ENCODE measurements around the gene C1QTNF8. TPM values are rescaled to one million over a fixed set of nuclear protein-coding genes. Genes with fewer than 3 reads are reported as not detected.

Gene C1QTNF8
- total RNA-seq, 1 experiment from 2014 or later: 0.39 TPM

DNA sequence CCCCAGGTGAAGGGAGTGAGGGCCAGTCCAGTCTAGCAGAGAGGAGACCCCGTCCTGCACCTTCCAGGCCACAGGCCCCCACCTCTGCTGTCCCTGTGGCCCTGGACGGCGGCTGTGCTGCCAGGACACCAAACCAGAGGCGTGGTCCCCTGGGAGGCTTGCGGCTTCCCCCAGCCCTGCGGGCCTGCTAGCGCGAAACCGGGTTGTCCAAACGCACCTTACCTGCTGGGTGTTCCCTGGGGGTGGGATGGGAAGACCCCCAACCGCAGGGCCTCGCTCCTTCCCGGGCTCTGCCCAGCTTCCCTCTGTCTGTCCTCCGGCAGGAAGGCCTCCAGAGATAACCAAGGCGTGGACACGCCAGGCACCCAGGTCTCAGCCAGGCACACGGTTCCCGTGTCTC, 37.2 kb upstream of the C1QTNF8 start:
- CTCF ChIA-PET: no interaction called here
- no peak overlapping the region for H3K4me3 ChIP-seq (ENCODE audit: low read depth in 2 of 2, low read length in 2 of 2)
- 0 out of 2 replicates have a peak, but pooled peaks have one; percentile 43 for ATAC-seq
- intact Hi-C loops (cut with micrococcal nuclease; ENCODE audit: unreplicated experiment) (no loop called here), in situ Hi-C loops (cut with HindIII; ENCODE audit: low pct_unique_long_range_greater_than_20kb, low sequenced_read_pairs) (no loop called here)
- no peaks in the 10 kb centered on the region for H3K9me3 ChIP-seq (ENCODE audit: control insufficient read depth, insufficient read depth, low read depth, low read length)
- DNase-seq (ENCODE audit: low read depth, low spot score): no peak
- H3K27me3 ChIP-seq (ENCODE audit: control insufficient read depth, insufficient read depth, low read length): no peaks in the 10 kb centered on the region
- POLR2A ChIA-PET: no interaction called here
- H3K4me1 ChIP-seq (ENCODE audit: control insufficient read depth, insufficient read depth, low read length): peaks cover 11% of the 10 kb centered on the region
- no peaks in the 10 kb centered on the region for H3K36me3 ChIP-seq (ENCODE audit: control insufficient read depth, insufficient read depth, low read length)
- TF ChIP-seq, protein P1, sequence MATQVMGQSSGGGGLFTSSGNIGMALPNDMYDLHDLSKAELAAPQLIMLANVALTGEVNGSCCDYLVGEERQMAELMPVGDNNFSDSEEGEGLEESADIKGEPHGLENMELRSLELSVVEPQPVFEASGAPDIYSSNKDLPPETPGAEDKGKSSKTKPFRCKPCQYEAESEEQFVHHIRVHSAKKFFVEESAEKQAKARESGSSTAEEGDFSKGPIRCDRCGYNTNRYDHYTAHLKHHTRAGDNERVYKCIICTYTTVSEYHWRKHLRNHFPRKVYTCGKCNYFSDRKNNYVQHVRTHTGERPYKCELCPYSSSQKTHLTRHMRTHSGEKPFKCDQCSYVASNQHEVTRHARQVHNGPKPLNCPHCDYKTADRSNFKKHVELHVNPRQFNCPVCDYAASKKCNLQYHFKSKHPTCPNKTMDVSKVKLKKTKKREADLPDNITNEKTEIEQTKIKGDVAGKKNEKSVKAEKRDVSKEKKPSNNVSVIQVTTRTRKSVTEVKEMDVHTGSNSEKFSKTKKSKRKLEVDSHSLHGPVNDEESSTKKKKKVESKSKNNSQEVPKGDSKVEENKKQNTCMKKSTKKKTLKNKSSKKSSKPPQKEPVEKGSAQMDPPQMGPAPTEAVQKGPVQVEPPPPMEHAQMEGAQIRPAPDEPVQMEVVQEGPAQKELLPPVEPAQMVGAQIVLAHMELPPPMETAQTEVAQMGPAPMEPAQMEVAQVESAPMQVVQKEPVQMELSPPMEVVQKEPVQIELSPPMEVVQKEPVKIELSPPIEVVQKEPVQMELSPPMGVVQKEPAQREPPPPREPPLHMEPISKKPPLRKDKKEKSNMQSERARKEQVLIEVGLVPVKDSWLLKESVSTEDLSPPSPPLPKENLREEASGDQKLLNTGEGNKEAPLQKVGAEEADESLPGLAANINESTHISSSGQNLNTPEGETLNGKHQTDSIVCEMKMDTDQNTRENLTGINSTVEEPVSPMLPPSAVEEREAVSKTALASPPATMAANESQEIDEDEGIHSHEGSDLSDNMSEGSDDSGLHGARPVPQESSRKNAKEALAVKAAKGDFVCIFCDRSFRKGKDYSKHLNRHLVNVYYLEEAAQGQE (IDR thresholded peaks at IDR 0.05; ENCODE audit: insufficient read depth in 1 of 2, low read depth in 2 of 2, low read length in 1 of 2): no peak
- TF ChIP-seq TCF7L2 (IDR thresholded peaks at IDR 0.05; ENCODE audit: low read depth, low read length): no peak
- TF ChIP-seq, protein P2, sequence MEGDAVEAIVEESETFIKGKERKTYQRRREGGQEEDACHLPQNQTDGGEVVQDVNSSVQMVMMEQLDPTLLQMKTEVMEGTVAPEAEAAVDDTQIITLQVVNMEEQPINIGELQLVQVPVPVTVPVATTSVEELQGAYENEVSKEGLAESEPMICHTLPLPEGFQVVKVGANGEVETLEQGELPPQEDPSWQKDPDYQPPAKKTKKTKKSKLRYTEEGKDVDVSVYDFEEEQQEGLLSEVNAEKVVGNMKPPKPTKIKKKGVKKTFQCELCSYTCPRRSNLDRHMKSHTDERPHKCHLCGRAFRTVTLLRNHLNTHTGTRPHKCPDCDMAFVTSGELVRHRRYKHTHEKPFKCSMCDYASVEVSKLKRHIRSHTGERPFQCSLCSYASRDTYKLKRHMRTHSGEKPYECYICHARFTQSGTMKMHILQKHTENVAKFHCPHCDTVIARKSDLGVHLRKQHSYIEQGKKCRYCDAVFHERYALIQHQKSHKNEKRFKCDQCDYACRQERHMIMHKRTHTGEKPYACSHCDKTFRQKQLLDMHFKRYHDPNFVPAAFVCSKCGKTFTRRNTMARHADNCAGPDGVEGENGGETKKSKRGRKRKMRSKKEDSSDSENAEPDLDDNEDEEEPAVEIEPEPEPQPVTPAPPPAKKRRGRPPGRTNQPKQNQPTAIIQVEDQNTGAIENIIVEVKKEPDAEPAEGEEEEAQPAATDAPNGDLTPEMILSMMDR (IDR thresholded peaks at IDR 0.05): no peak
- TF ChIP-seq POLR2AphosphoS5 (IDR thresholded peaks at IDR 0.05; ENCODE audit: low read depth, low read length): no peak
- TF ChIP-seq SIN3A (IDR thresholded peaks at IDR 0.05; ENCODE audit: borderline replicate concordance, insufficient read depth, low read depth, low read length): no peak
- no peak overlapping the region for H3K27ac ChIP-seq (ENCODE audit: low read length)
- no TSS peak for BruUV-seq (replicated peaks)

DNA sequence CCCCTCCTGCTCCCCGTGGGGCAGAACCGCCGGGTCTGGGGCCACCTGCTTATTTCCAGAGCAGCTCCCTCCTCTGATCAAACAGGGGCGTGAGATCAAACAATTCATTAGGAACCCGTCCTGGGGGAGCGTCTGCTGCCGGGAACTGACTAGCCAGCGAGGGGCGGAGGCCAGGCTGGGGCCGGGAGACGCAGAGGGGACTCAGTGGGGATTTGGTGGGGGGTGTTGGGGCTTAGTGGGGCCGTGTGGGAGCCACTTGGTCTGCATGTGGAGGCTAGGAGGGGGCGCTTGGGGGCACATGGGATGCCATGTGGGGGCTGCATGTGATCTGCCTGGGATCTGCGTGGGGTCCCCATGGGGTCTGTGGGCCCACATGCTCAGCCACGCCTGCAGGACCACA, 36.4 kb upstream of the C1QTNF8 start:
- in situ Hi-C loops (cut with HindIII; ENCODE audit: low pct_unique_long_range_greater_than_20kb, low sequenced_read_pairs): no loop called here
- H3K4me3 ChIP-seq (ENCODE audit: low read depth in 2 of 2, low read length in 2 of 2): no peak overlapping the region
- BruUV-seq (replicated peaks): no TSS peak
- TF ChIP-seq TCF7L2 (IDR thresholded peaks at IDR 0.05; ENCODE audit: low read depth, low read length) (no peak), SIN3A (IDR thresholded peaks at IDR 0.05; ENCODE audit: borderline replicate concordance, insufficient read depth, low read depth, low read length) (no peak)
- TF ChIP-seq, protein P1 (IDR thresholded peaks at IDR 0.05; ENCODE audit: insufficient read depth in 1 of 2, low read depth in 2 of 2, low read length in 1 of 2): no peak
- ChIA-PET CTCF (interaction anchor here (0.6 kb wide), 1 partner anchor 344 kb away, joined by 6 read pairs; no protein-coding TSS in a partner anchor), POLR2A (no interaction called here)
- H3K4me1 ChIP-seq (ENCODE audit: control insufficient read depth, insufficient read depth, low read length): peaks cover 11% of the 10 kb centered on the region
- H3K36me3 ChIP-seq (ENCODE audit: control insufficient read depth, insufficient read depth, low read length): no peaks in the 10 kb centered on the region
- intact Hi-C loops (cut with micrococcal nuclease; ENCODE audit: unreplicated experiment): no loop called here
- no peak overlapping the region for H3K27ac ChIP-seq (ENCODE audit: low read length)
- DNase-seq (ENCODE audit: low read depth, low spot score): no peak
- no peak for ATAC-seq
- H3K27me3 ChIP-seq (ENCODE audit: control insufficient read depth, insufficient read depth, low read length): no peaks in the 10 kb centered on the region
- H3K9me3 ChIP-seq (ENCODE audit: control insufficient read depth, insufficient read depth, low read depth, low read length): no peaks in the 10 kb centered on the region
